Measurements from ENCODE around the gene WRAP73. TPM values are rescaled to one million over a fixed set of nuclear protein-coding genes. Genes with fewer than 3 reads are reported as not detected.
A peak's percentile ranks its signal among the peaks of the same experiment; 100 is the strongest.

WRAP73 gene
- total RNA-seq, 1 donor from 2014 or later: 13.9 TPM

DNA sequence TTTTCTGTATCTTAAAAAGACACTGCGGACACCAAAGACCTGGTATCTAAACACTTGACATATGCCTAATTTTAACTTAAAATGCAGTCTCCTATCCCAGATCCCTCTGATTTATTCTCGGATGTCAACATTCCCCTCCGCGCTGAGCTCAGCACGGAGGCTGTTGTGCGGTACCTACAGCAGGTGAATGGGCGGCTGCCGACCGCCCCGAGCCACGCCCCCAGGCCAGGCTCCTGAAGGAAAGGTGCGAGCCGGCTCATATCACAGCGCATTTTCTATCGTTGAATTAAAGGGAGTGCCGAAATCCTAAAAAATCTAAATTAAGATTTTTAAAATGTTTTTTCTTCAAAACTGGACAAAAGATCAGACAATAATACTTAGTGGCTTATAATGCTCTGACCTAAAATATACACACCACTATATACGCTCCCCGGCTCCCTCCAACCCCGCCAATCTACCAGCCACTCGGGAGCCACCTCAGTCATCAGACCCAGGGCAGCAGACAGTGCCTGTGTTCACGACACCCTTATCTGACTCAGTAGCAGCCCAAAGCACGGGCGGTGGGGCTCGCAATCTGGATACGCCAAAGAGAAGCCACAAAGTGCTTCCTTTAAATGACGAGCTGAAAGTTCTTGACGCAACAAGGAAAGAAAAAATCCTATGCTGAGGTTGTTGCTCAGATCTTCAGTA, 4.1 kb downstream of the WRAP73 start:
- ATAC-seq: no peak

DNA sequence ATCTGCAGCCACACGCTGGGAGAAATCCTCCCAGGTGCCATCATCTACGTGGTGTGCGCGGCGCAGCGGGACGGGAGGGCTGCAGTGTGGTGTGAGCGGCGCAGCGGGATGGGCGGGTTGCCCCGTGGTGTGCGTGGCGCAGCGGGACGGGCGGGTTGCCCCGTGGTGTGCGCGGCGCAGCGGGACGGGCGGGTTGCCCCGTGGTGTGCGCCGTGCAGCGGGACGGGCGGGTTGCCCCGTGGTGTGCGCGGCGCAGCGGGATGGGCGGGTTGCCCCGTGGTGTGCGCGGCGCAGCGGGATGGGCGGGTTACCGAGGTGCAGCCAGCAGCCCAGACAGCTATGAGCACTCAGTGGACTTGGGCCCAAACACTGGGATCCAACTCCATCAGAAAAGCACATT, 4.7 kb downstream of the WRAP73 start:
- no peak for ATAC-seq

DNA sequence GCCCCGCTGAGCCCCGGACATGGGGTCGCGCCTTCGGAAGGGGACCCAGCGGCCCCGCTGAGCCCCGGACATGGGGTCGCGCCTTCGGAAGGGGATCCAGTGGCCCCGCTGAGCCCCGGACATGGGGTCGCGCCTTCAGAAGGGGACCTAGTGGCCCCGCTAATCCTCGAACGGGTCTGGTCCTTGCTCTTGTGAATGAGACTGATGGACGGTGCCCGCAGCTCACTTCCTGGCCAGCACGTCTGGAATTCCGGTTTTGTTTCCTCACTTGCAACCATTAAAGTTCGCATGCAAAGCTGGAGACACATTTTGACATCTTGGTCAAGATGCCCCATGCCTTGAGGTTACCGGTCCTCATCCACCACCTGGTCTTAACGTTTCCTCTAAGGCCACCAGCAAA, 5.6 kb downstream of the WRAP73 start:
- no peak for ATAC-seq

DNA sequence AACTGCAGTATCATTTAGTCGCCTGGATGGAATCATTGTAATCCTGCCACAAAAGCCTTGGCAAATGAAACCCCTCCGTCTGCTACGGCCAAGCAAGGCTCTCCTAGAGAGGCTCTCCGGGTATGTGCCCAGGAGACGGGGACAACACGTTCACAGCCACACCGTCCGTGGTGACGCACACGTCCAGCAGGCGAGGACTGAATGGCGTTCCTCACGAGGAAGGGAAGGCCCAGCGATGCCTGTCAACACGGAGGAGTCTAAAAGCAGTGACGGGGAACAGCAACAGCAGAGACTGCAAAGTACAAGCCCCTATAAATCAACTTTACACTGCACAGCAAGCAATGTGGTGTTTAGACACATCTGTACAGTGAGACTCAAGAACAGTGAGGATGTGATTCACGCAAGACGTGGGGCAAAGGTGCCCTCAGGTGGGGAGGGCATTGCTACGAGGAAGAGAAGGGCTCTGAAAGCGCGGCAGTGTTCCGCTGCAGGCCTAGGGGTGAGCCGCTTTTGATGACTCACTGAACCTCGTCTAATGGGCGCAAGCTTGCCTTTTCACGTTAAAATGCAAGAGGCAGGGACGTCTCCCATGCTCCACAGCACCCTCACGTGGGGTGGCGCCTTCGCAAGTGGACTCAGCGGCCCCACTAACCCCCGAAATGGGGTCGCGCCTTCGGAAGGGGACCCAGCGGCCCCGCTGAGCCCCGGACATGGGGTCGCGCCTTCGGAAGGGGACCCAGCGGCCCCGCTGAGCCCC, 6.8 kb downstream of the WRAP73 start:
- ATAC-seq: no peak

DNA sequence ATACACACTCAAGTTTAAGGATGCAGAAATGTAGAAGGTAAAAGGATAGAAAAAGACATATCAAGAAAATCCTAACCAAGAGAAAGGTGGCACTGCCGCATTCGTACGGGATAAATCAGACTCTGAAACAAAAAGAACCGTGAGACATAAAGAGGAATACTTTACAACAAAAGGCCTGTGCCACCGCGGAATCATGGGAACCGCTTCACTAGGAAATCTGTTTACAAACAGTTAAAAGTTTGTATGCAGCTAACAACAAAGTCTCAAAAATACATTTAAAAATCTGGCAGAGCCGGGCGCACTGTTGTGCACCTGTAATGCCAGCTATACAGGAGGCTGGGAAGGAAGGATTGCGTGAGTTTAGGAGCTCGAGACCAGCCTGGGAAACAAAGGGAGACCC, 8.1 kb downstream of the WRAP73 start:
- ATAC-seq: no peak

DNA sequence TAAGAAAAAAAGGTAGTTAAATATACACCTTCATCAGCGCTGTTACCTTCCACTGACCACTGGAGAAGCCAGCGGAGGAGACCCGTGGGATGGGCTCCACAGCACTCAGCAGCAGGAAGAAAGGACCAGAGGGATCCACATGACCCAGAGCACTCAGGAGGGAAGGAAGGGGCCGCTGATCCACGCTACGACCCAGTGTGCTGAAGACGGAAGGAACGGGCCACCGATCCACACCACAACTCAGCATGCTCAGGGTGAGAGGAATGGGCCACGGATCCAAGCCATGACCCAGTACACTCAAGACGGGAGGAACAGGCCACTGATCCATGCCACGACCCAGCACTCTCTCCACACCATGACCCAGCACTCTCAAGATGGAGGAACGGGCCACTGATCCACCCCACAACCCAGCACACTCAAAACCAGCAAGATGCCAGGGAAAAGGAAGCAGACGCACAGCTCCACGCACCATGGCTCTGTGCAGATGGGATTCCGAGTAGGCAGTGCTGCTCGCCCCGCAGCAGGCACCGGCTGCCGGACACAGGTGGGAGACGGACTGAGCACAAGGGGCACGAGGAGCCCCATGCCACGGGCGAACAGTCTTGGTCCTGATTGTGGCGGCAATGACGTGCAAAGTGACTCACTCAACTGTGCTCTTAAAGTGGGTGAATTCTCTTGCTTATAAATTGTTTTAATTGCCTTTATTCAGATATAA, 8.7 kb downstream of the WRAP73 start:
- no peak for ATAC-seq

DNA sequence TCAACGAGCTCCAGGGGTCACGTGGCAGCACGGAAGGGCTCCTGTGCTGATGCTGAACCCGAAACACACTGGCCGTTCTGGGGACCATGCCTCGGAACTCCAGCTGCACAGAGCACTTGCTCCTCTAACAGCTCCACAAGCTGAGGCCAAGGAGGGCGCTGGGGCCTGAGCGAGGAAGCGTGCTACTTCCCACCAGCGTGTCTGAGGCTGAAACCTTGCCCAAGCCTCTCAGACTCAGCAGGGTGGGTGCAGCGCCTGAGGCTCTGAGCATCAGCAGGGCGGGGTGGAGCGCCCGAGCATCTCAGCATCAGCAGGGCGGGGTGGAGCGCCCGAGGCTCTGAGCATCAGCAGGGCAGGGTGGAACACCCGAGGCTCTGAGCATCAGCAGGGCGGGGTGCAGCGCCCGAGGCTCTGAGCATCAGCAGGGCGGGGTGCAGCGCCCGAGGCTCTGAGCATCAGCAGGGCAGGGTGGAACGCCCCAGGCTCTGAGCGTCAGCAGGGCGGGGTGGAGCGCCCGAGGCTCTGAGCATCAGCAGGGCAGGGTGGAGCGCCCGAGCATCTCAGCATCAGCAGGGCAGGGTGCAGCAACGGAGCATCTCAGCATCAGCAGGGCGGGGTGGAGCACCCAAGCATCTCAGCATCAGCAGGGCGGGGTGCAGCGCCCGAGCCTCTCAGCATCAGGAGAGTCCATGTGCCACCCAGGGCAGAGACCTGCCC, 9.6 kb downstream of the WRAP73 start:
- no peak for ATAC-seq

DNA sequence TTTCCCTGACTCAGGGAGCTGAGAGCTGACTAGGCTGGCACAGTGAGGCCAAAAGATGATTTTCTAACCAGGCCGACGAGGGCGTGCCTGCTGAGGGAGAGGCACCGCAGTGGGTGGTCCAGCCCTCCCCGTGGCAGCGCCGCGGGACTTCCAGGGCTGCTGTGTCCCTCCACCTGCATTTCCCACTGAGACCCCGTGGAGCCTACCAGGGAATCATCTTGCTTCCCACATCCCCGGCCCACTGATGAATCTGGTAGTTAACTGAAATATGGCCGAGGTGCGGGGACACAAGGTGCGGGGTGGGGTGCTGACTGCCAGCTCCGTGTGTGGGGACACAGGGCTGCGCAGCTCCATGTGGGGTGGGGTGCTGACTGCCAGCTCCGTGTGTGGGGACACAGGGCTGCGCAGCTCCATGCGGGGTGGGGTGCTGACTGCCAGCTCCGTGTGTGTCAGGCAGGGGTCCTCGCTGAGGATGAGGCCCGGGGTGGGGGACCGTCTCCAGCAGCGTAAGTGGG, 10.4 kb downstream of the WRAP73 start:
- ATAC-seq: peak; percentile 24

DNA sequence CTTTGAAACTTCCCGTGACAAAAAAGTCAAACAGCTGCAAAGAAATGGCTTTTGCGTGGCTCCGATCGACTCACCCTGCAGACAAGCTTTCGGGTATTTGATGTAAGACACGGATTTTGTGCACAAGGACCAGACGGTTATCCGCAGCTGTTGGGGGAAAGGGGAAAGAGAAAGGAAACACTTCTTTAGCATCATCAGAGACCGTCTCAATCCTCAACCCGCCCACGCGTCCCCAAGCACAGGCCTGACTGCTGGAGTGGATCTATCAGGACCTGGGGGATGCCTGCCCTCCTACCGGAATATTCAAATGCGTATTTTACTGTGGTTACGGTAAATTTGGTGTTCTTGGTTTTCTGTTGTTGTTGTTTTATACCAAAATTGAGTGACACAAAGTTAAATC, 11.2 kb downstream of the WRAP73 start:
- ATAC-seq: no peak

DNA sequence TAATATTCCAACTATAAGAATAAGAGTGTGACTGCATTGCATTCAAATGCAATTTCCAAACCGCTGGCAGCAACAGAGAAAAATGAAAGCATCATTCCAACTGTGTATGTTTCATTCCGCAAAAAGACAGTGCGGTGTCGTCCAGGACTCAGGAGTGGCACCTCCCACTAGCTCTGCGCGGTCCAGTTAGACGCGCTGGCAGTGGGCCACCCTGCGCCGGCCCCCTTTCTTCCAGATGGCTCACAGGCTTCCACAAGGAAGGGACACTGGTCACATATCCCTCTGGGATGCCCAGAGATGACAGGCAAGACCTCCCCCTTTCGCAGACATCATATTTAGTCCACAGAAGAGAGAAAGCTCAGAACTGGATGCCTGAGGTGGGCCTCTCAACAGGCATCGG, 11.9 kb downstream of the WRAP73 start:
- ATAC-seq: no peak

DNA sequence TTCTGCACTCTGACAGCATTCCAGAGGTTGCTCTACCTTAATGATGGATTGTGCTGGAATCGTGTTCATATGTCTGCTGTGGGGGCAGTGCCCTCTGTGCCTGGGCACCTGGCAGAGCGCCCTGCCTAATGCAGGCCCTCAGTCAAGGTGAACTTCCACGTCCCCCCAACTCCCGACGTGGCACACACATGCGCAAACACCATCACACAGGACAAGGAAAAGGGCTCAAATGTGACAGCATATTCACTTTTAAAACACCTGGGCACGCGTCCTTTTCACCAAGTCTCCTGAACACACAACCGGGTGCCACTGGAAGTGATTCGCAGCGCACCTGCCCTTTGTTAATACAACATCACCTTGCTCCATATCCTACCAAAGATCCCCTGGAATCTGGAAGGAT, 13.4 kb downstream of the WRAP73 start:
- no peak for ATAC-seq

DNA sequence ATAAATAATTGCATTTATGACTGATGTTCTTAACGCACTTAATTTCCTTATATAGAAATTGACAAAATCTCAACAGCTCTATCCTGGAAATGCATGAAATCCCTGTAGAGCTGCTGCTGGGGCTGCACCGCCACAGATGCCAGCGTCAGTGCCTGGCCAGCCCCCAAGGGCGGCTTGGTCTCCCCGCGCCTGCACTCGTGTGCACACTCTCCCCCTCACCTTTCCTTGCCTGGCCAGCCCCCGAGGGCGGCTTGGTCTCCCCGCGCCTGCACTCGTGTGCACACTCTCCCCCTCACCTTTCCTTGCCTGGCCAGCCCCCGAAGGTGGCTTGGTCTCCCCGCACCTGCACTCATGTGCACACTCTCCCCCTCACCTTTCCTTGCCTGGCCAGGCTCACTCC, 13.8 kb downstream of the WRAP73 start:
- no peak for ATAC-seq

DNA sequence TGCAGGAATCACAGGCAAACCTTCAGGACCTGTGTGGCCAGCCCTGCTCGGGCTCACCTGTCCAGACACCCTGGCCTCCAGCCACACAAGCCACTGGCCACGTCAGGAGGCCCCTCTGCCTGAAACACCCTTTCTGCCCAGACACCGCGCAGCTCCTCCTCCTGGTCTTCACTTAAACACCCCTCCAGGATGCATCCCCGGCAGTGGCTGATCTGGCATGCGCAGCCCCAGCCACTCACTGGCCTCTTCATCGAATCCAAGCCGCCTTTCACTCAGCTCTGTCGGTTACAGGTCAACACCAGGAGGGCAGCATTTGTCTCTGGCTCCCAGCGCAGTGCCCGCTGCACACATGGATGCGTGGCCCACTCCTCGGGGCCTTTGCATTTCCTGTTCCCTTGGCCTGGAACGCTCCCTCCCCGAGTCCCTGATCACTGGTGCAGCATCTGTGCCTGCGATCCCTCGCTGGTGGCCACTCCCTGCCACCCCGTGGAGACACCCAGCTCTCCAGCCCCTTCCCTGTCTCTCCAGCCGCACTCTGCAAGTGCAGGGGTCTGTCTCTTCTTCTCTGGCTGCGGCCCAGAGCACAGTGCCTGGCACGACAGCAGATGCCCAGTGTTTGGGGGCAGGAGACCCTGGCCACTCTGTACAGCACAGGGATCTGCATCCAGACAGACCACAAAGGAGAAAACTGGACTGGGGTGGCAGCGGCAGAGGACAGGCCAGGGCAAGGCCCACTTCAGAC, 15.7 kb downstream of the WRAP73 start:
- no peak for ATAC-seq

DNA sequence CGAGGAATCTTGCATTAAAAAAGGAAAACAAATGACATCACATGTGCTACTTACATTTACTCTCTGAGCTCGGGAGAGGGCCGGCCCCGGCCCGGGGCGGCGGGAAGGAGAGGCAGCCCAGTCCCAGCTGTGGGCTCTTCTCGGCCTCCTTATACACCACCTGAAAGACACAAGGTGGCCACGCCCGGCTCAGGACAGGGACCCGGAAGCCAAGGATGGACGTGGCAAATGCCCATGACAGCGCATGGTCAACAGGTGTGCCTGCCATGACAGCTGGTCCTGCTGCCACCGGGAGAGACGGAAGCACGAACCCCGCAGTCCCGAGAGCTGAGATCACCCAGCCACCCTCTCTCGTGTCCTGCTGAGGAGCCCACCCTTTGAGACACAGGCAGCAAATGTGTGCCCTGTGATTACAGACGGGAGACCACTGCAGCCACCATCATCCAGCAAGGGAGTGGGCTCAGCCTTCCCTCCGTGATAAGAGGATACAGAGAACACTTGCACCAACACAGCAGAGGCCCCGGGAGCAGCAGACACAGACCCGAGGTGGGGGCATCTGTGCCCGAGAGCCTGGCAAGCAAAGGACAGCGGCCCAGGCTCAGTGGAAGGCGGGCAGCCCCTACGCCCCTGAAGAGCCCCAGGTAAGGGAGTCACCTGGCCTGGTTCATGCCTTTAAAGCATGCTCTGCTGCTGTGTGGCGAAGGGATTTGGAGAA, 16.4 kb downstream of the WRAP73 start:
- ATAC-seq: no peak

DNA sequence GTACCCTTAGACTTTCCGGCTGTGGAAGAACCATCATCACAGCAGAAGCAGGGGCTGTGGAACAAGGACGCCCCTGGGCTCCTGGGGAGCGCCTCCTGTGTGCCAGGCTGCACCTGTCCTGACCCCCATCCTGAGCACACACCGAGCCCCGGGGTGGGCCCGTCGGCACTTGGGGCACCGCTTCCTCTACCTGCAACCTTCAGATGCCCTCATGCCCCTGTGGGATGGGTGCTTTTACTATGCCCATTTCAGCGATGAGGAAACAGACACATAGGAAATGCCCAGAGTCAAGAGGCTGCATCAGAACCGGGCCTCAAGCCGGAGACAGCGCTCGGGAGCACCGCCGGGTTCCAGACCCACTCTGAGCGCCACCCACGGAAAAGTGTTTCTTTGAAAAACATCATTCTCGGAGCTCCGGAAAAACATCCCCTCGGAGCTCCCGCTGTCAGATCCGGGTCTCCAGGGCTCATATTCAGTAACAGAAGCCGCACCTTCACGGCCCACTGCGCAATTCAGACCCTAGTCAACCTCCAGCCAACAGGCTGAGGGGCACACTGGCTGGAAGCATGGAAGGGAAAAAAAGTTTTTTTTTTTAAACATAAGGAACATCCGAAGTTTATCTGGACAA, 17.1 kb downstream of the WRAP73 start:
- ATAC-seq: no peak

DNA sequence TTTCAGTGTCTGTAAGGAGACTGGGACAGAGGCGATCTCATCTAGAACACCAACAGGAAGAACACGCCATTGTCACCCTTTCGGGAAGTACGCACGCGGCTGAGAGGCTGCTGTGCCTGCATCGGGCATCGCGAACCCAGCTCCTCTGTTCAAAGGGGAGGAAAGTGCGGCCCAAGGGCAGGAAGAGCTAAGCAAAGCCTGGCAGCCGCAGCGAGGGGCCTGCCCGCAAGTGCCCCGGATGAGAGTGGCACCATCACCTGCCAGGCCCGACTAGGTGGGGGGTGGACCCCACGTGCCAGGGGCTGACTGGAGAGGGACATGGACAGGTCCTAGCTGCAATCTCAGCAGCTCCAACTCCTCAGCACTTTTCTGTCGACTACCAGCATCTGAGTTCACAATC, 17.6 kb downstream of the WRAP73 start:
- ATAC-seq: no peak

DNA sequence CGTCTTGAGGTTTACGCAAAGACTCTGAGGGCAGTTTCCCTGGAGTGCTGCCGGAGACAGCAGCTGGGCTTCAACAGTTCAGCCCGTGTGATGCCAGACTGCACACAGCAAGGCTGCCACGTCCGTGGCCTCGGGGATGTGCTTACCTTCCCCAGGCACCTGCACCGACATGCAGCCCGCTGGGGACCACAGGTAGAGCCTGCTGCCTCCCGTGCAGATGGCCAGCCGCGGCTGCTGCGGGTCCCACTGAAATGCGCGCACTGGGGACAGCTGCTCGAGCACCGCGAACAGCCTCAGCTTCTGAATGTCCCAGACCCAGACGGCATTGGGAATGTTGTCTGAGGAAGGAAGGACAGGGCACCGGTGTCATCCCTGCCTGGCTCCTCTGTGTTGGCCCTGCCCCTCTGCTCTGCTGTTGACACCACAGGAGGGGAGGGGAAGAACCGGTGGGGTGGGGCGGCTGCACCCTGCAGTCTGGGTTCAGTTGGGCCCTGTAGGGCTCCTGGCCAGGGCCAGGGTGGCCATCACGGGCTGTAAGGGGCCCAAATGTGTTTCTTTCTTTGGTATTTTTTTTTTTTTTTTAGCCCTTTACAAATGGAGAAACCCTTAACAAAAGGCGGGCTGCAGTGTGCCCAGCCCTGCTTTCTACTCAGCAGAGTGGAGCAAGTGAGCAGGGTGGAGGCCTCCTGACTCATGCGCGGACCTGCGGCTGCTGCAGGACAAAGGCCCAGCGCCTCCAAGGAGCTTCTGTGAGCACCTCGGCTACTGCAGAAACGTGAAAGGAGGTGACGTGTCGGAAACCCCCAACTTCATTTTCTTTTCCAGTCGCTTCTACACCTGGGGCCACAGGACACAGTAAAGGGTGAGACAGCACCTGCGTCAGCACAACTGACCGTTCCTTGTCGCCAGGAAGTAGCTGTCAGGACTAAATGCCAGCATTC, 18.3 kb downstream of the WRAP73 start:
- ATAC-seq: peak; percentile 83

DNA sequence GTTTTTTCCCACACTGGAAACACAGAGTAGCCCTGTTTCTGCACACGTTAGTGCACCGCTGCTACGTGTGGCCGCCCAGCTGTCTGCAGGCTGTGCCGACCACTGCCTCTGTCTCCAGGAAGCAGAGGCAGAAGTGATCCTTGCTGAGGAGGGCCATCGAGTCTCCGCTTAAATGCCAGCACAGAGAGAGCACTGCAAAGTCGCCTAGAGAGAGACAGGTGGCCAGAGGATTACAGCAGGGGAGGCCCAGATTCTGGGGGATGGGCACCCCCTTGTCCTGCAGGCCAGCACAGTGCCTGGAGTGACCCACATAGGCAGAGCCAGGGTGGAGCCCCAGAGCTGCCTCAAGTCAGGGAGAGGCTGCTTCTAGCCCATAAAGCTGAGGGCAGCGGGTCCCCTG, 19.0 kb downstream of the WRAP73 start:
- ATAC-seq: no peak

DNA sequence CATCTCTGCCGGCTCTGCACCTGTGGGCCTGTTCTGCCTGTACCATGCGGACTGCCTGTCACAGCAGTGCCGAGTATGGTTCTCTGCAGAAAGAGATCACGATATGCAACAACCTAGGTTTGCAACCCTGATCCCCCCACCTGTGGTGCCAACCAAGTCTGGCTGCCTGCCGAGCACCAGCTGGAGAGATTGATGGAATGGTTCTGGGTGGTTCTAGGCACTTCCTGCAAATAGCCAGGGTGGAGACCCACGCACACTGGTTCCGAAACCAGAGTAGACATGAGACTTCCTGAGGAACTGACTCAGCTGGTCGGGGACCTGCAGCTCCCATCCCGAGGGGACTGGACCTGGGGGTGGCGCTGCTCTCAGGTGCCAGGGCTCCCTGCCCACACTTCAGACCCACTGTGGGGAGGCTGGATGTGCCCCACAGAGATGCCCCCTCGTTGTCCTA, 19.7 kb downstream of the WRAP73 start:
- ATAC-seq: no peak

Measured in esophagus mucosa (tissue), 1 donor.